Measurements from ENCODE around the gene COL4A4.

Gene COL4A4

GRCh38 chr2:226965376-226965775 lies 198.6 kb downstream of the COL4A4 start:
- TF ChIP-seq, protein P1, sequence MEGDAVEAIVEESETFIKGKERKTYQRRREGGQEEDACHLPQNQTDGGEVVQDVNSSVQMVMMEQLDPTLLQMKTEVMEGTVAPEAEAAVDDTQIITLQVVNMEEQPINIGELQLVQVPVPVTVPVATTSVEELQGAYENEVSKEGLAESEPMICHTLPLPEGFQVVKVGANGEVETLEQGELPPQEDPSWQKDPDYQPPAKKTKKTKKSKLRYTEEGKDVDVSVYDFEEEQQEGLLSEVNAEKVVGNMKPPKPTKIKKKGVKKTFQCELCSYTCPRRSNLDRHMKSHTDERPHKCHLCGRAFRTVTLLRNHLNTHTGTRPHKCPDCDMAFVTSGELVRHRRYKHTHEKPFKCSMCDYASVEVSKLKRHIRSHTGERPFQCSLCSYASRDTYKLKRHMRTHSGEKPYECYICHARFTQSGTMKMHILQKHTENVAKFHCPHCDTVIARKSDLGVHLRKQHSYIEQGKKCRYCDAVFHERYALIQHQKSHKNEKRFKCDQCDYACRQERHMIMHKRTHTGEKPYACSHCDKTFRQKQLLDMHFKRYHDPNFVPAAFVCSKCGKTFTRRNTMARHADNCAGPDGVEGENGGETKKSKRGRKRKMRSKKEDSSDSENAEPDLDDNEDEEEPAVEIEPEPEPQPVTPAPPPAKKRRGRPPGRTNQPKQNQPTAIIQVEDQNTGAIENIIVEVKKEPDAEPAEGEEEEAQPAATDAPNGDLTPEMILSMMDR (conservative IDR thresholded peaks at IDR 0.05; ENCODE audit: low read depth, low read length), result no peak
- H3K4me3 ChIP-seq (ENCODE audit: low read length), result no peak overlapping the region
- no peak for DNase-seq (ENCODE audit: low read depth)

DNA sequence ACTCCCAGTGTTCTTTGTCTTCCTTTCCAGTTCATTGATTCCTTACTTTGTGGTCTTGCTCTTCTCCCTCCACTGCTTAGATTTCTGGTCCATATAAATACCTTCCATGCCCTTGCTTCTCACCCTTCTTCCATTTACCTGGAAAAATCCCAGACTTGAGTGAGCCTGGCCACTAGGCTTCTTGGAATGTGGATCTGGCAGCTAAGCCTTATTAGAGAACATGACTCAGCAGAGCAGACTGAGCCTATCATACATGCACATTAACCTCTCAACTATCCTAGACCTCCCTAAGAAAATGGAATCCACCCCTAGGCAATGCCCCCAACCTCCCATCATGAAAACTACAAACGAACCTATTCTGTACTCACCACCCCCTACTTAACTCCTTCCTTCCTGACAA lies 200.5 kb downstream of the COL4A4 start:
- peak; percentile 70 for DNase-seq (ENCODE audit: low read depth)
- H3K4me3 ChIP-seq (ENCODE audit: low read length), result no peak overlapping the region
- TF ChIP-seq, protein P1 (conservative IDR thresholded peaks at IDR 0.05; ENCODE audit: low read depth, low read length), result no peak

- no peak overlapping the region for H3K4me3 ChIP-seq (ENCODE audit: low read length)
- TF ChIP-seq, protein P1 (conservative IDR thresholded peaks at IDR 0.05; ENCODE audit: low read depth, low read length), result no peak
- no peak for DNase-seq (ENCODE audit: low read depth)
These were observed 201.7 kb downstream of the COL4A4 start for GRCh38 chr2:226962176-226962773.

DNA sequence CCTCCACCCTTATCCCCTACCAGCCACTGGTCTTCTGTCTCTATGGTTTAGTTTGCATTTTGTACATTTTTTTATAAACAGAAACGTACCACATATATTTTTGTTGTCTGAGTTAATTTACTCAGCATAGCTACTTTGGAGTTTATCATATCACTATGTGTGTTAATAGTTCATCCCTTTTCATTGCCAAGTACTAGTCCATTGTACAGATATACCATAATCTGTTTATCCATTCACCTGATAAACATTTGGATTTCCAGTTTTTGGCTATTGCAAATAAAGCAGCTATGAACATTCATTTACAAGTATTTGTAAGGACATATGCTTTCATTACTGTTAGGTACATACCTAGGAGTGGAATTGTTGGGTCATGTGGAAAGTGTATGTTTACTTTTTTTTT lies 204.6 kb downstream of the COL4A4 start:
- TF ChIP-seq, protein P1 (conservative IDR thresholded peaks at IDR 0.05; ENCODE audit: low read depth, low read length), result no peak
- no peak for DNase-seq (ENCODE audit: low read depth)
- H3K4me3 ChIP-seq (ENCODE audit: low read length), result no peak overlapping the region

- H3K4me3 ChIP-seq (ENCODE audit: low read length), result no peak overlapping the region
- TF ChIP-seq, protein P1 (conservative IDR thresholded peaks at IDR 0.05; ENCODE audit: low read depth, low read length), result no peak
- DNase-seq (ENCODE audit: low read depth), result no peak
These were observed 207.3 kb downstream of the COL4A4 start for GRCh38 chr2:226956659-226957058.

DNA sequence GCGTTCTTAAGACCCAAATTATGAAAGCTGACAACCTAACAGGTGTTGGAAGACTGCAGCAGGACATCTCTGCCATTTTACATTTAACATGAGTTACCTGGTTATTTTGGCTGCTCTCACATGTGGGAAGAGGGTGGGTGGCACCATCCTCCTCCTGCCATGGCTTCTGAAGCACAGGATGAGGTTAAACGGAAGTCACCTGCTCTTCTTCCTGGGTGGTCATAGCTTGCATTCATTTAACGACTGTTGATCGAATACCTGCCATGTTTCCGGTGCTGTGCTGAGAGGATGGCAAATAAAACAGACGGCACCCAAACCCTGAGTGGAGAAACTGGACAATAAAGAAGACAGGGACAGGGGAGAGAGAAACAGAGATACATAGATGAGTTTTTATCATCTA lies 210.2 kb downstream of the COL4A4 start:
- no peak for DNase-seq (ENCODE audit: low read depth)
- H3K4me3 ChIP-seq (ENCODE audit: low read length), result no peak overlapping the region
- TF ChIP-seq, protein P1 (conservative IDR thresholded peaks at IDR 0.05; ENCODE audit: low read depth, low read length), result no peak

DNA sequence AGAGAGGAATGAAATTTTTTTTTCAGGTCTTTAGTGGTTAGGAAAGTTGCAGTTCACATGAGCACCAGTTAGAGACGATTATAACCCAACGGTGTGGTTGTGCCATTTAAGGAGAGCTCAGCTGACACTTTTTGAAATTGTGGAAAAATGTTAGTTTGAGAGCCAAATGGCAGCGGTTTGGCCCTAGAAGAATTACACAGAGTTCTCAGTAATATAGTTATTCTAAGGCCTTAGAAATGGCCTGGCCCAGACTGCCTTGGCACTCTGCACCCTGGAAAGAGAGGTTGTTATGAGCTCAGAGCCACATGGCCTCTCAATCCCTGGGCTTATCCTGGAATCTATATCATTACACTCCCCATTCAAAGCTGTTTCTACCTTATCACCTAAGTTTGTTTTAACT lies 210.8 kb downstream of the COL4A4 start:
- H3K4me3 ChIP-seq (ENCODE audit: low read length), result no peak overlapping the region
- TF ChIP-seq, protein P1 (conservative IDR thresholded peaks at IDR 0.05; ENCODE audit: low read depth, low read length), result no peak
- DNase-seq (ENCODE audit: low read depth), result no peak
